ENCODE data around the gene GRIN2A. TPM values are rescaled to one million over a fixed set of nuclear protein-coding genes. Genes with fewer than 3 reads are reported as not detected.

The GRIN2A gene
- total and polyA plus RNA-seq, 2 of the 8 experiments (the other 6 are each of a cell fraction or from before 2014, with no cell fraction given) = 0.18 to 1.8 TPM

- no peaks in the 10 kb centered on the region for H3K23me2 ChIP-seq (ENCODE audit: low read depth, low read length)
- no peak overlapping the region for H2BK15ac ChIP-seq (ENCODE audit: low read length)
- H2BK120ac ChIP-seq (replicated peaks; ENCODE audit: low read depth, low read length) = no peak overlapping the region
- H3K23ac ChIP-seq (ENCODE audit: insufficient read length) = no peak overlapping the region
- 80% methylated on average over 3 of the region's 3 CpGs; no CpG with 5 or more reads in 1 of the 2 experiments for WGBS, 2 experiments (ENCODE audit: extremely low coverage in 1 of 2, insufficient coverage in 1 of 2, insufficient read length in 1 of 2, insufficient replicate concordance in 2 of 2, low coverage in 1 of 2, low lambda C conversion rate in 2 of 2, missing lambda C conversion rate in 1 of 2)
- H3K79me1 ChIP-seq (ENCODE audit: low read depth, low read length) = no peaks in the 10 kb centered on the region
- no peak for TF ChIP-seq EP300 (IDR thresholded peaks at IDR 0.05; ENCODE audit: borderline replicate concordance in 1 of 2, low read depth in 2 of 2, low read length in 2 of 2)
- TF ChIP-seq KDM4A (IDR thresholded peaks at IDR 0.05; ENCODE audit: low read depth, low read length, severe bottlenecking) = no peak
- no peak for TF ChIP-seq HDAC2 (IDR thresholded peaks at IDR 0.05; ENCODE audit: borderline replicate concordance in 1 of 2, low read depth in 2 of 2, low read length in 2 of 2)
- no peak for TF ChIP-seq JUN (IDR thresholded peaks at IDR 0.05; ENCODE audit: low read depth, low read length)
- no peak for TF ChIP-seq SUZ12 (IDR thresholded peaks at IDR 0.05; ENCODE audit: low read length)
- TF ChIP-seq NRF1 (IDR thresholded peaks at IDR 0.05; ENCODE audit: low read depth, low read length) = no peak
- no peak for TF ChIP-seq ATF2 (IDR thresholded peaks at IDR 0.05; ENCODE audit: low read length)
- no peak for TF ChIP-seq JUND (IDR thresholded peaks at IDR 0.05; ENCODE audit: low read length)
- no peak for TF ChIP-seq POLR2A (IDR thresholded peaks at IDR 0.05; ENCODE audit: control extremely low read depth in 1 of 2, low read depth in 2 of 2, low read length in 2 of 2)
- TF ChIP-seq NANOG (IDR thresholded peaks at IDR 0.05; ENCODE audit: insufficient read depth, low read depth, low read length, poor library complexity, severe bottlenecking) = no peak
- no peak overlapping the region for H2BK20ac ChIP-seq (ENCODE audit: low read length)
- H2BK12ac ChIP-seq (ENCODE audit: low read depth, low read length) = no peak overlapping the region
- no peaks in the 10 kb centered on the region for H3K36me3 ChIP-seq (ENCODE audit: control insufficient read depth in 2 of 4, insufficient read depth in 4 of 4, low read length in 3 of 4)
- H4K91ac ChIP-seq (replicated peaks; ENCODE audit: insufficient read length, low read length) = no peak overlapping the region
- POLR2A ChIA-PET (ENCODE audit: partially characterized antibody) = no interaction called here
- H4K8ac ChIP-seq (ENCODE audit: extremely low read depth, insufficient read depth, low read length) = no peak overlapping the region
- CTCF ChIA-PET (ENCODE audit: partially characterized antibody) = interaction anchor here (0.8 to 1.2 kb wide), 2 partner anchors 18 to 962 kb away, joined by 3 read pairs; no protein-coding TSS in a partner anchor
- H3K18ac ChIP-seq (ENCODE audit: extremely low read depth, low read length) = no peak overlapping the region
- no peaks in the 10 kb centered on the region for H3K9me3 ChIP-seq (ENCODE audit: insufficient read depth in 2 of 2, low read depth in 1 of 2, low read length in 1 of 2)
- H2AK5ac ChIP-seq (ENCODE audit: low read depth, low read length) = no peak overlapping the region
- H3K27ac ChIP-seq (ENCODE audit: low read depth, low read length) = no peak overlapping the region
- H3K4me2 ChIP-seq (ENCODE audit: insufficient read depth in 1 of 2, low read depth in 2 of 2, low read length in 2 of 2) = no peak overlapping the region
- H3K4me3 ChIP-seq (ENCODE audit: extremely low read depth in 1 of 4, insufficient read depth in 2 of 4, low read depth in 3 of 4, low read length in 4 of 4) = no peak overlapping the region
- no peak overlapping the region for H4K5ac ChIP-seq (ENCODE audit: insufficient read length, low read depth, low read length)
- no peaks in the 10 kb centered on the region for H3K4me1 ChIP-seq (replicated peaks in 1 of 4; ENCODE audit: control insufficient read depth in 3 of 4, insufficient read depth in 4 of 4, low read length in 3 of 4)
- H3K56ac ChIP-seq (replicated peaks; ENCODE audit: insufficient read length, low read depth, low read length) = no peak overlapping the region
- DNase-seq (ENCODE audit: low read depth in 1 of 2, low spot score in 2 of 2) (no peak), FAIRE-seq (no peak)
- no peak overlapping the region for H3K4ac ChIP-seq (replicated peaks; ENCODE audit: insufficient read length, low read depth, low read length)
- H3K27me3 ChIP-seq (replicated peaks in 1 of 4; ENCODE audit: control insufficient read depth in 3 of 4, extremely low read depth in 1 of 4, insufficient read depth in 3 of 4, low read length in 3 of 4) = no peaks in the 10 kb centered on the region
- no peak overlapping the region for H3K14ac ChIP-seq (ENCODE audit: insufficient read length)
- no peaks in the 10 kb centered on the region for H3K79me2 ChIP-seq (ENCODE audit: control insufficient read depth in 1 of 2, insufficient read depth in 2 of 2, low read length in 2 of 2)
- no peak overlapping the region for H3K9ac ChIP-seq (replicated peaks in 1 of 4; ENCODE audit: extremely low read depth in 1 of 4, low read depth in 3 of 4, low read length in 3 of 4)
- no peaks in the 10 kb centered on the region for H4K20me1 ChIP-seq (replicated peaks in 1 of 2; ENCODE audit: control insufficient read depth in 1 of 2, insufficient read depth in 2 of 2, low read length in 2 of 2)
- no peak overlapping the region for H2BK5ac ChIP-seq (ENCODE audit: low read depth, low read length)
- H2AFZ ChIP-seq (ENCODE audit: low read length) = no peak overlapping the region
Measured at GRCh38 chr16:10220942-10221341, 38.7 kb upstream of the GRIN2A start.
